HL-60 (cell line): ENCODE data around the gene LLCFC1.

Source experiments
- POLR2AphosphoS5 ChIP-seq: IDR thresholded peaks from 2 replicates; pipeline ENCODE4 v1.6.1; 2012; ENCODE audit warnings: low read depth
- TF ChIP-seq, protein P1 (sequence below): IDR thresholded peaks from one replicate; pipeline ENCODE4 v1.5.1; 2011; ENCODE audit warnings: low read length, control low read depth, inconsistent platforms; ENCODE audit not compliant: insufficient read depth
- TF ChIP-seq, protein P2 (sequence below): IDR thresholded peaks from 2 replicates; pipeline ENCODE4 v1.6.1; 2012; ENCODE audit warnings: low read depth; ENCODE audit not compliant: insufficient replicate concordance

DNA sequence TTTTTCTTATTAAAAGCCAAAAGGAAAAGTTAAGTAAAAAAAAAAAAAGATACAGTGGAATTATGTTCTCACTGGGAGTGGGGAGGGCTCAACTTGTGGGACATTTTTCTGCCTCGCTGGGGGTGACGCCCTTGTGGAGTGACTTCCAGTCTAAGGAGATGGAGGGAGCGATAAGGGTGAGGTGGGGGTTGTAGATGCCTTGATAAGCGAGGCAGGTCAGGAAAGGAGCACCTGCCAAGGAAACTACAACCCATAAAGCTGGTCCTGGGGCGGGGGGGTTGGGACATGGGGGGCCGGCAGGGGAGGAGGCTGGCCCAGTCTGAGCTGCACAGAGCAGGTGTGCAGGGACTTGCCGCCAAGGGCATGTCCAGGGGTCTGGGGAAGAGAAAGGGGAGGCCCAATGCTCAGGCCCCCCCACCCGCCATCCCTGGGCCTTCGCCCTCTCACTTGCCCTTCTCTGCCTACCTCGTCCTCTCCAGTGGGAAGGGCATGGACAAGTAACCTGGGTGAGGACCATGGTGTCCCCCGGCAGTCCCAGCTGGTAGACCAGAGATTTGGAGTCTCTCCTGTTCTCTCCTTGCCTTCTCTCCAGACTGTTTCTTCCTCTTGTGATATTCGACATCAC, 3.2 kb upstream of the LLCFC1 start:
- TF ChIP-seq, protein P1, sequence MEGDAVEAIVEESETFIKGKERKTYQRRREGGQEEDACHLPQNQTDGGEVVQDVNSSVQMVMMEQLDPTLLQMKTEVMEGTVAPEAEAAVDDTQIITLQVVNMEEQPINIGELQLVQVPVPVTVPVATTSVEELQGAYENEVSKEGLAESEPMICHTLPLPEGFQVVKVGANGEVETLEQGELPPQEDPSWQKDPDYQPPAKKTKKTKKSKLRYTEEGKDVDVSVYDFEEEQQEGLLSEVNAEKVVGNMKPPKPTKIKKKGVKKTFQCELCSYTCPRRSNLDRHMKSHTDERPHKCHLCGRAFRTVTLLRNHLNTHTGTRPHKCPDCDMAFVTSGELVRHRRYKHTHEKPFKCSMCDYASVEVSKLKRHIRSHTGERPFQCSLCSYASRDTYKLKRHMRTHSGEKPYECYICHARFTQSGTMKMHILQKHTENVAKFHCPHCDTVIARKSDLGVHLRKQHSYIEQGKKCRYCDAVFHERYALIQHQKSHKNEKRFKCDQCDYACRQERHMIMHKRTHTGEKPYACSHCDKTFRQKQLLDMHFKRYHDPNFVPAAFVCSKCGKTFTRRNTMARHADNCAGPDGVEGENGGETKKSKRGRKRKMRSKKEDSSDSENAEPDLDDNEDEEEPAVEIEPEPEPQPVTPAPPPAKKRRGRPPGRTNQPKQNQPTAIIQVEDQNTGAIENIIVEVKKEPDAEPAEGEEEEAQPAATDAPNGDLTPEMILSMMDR = no peak
- TF ChIP-seq POLR2AphosphoS5 = no peak
- TF ChIP-seq, protein P2, sequence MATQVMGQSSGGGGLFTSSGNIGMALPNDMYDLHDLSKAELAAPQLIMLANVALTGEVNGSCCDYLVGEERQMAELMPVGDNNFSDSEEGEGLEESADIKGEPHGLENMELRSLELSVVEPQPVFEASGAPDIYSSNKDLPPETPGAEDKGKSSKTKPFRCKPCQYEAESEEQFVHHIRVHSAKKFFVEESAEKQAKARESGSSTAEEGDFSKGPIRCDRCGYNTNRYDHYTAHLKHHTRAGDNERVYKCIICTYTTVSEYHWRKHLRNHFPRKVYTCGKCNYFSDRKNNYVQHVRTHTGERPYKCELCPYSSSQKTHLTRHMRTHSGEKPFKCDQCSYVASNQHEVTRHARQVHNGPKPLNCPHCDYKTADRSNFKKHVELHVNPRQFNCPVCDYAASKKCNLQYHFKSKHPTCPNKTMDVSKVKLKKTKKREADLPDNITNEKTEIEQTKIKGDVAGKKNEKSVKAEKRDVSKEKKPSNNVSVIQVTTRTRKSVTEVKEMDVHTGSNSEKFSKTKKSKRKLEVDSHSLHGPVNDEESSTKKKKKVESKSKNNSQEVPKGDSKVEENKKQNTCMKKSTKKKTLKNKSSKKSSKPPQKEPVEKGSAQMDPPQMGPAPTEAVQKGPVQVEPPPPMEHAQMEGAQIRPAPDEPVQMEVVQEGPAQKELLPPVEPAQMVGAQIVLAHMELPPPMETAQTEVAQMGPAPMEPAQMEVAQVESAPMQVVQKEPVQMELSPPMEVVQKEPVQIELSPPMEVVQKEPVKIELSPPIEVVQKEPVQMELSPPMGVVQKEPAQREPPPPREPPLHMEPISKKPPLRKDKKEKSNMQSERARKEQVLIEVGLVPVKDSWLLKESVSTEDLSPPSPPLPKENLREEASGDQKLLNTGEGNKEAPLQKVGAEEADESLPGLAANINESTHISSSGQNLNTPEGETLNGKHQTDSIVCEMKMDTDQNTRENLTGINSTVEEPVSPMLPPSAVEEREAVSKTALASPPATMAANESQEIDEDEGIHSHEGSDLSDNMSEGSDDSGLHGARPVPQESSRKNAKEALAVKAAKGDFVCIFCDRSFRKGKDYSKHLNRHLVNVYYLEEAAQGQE = no peak
